ENCODE results near the gene MCU. TPM values are rescaled to one million over a fixed set of nuclear protein-coding genes. Genes with fewer than 3 reads are reported as not detected.

The MCU gene
- total RNA-seq, 1 donor from 2014 or later, result 27.0 TPM

DNA sequence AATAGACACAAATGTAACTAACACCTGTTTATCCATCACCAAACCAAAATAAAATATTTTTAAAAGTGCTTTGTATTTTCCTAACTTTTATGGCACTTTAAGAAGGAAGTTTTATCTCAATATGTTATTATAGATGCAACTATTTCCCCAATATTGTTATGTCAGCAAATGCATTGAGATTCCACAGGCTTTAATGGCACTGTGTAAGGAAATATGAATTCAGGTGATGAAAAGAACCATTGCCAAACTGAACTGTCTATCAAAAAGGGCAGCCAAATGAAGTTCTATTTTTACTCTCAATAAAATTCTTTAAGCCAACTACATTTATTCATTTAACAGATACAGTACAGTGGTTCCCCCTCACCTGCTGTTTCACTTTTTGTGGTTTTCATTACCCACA, 134.4 kb downstream of the MCU start:
- Mint-ChIP-seq H3K27me3 (no peaks in the 10 kb centered on the region), H3K4me3 (no peak overlapping the region), H3K4me1 (ENCODE audit: unreplicated experiment) (peaks cover 10% of the 10 kb centered on the region), H3K36me3 (peaks cover 4% of the 10 kb centered on the region), H3K27ac (no peak overlapping the region), H3K9me3 (peaks cover 7% of the 10 kb centered on the region)
- DNase-seq (ENCODE audit: extremely low spot score, unreplicated experiment), result no peak
- TF ChIP-seq, protein P1, sequence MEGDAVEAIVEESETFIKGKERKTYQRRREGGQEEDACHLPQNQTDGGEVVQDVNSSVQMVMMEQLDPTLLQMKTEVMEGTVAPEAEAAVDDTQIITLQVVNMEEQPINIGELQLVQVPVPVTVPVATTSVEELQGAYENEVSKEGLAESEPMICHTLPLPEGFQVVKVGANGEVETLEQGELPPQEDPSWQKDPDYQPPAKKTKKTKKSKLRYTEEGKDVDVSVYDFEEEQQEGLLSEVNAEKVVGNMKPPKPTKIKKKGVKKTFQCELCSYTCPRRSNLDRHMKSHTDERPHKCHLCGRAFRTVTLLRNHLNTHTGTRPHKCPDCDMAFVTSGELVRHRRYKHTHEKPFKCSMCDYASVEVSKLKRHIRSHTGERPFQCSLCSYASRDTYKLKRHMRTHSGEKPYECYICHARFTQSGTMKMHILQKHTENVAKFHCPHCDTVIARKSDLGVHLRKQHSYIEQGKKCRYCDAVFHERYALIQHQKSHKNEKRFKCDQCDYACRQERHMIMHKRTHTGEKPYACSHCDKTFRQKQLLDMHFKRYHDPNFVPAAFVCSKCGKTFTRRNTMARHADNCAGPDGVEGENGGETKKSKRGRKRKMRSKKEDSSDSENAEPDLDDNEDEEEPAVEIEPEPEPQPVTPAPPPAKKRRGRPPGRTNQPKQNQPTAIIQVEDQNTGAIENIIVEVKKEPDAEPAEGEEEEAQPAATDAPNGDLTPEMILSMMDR (conservative IDR thresholded peaks at IDR 0.05), result no peak

DNA sequence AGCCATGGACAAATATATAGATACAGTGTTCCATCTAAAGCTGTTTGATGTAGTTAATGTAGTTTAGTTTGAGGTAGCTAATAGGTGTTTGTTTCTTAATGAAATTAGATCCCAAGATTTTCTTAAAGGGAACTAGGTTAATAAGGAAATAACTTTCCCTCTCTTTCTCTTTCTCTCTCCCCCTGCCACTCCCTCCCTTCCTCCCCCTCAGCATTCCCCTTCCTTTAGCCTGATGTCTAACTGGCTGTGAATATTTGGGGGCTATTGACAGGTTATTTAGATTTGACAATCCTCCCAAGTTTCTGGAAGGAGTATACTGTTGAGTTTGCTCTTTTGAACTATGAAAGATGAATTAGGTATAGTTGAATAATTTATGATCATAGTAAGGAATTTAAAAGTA, 136.4 kb downstream of the MCU start:
- TF ChIP-seq, protein P1 (conservative IDR thresholded peaks at IDR 0.05), result no peak
- no peaks in the 10 kb centered on the region for H3K27me3 Mint-ChIP-seq
- peaks cover 10% of the 10 kb centered on the region for H3K4me1 Mint-ChIP-seq (ENCODE audit: unreplicated experiment)
- H3K27ac Mint-ChIP-seq, result no peak overlapping the region
- DNase-seq (ENCODE audit: extremely low spot score, unreplicated experiment), result no peak
- H3K36me3 Mint-ChIP-seq, result no peaks in the 10 kb centered on the region
- H3K4me3 Mint-ChIP-seq, result no peak overlapping the region
- H3K9me3 Mint-ChIP-seq, result no peaks in the 10 kb centered on the region

DNA sequence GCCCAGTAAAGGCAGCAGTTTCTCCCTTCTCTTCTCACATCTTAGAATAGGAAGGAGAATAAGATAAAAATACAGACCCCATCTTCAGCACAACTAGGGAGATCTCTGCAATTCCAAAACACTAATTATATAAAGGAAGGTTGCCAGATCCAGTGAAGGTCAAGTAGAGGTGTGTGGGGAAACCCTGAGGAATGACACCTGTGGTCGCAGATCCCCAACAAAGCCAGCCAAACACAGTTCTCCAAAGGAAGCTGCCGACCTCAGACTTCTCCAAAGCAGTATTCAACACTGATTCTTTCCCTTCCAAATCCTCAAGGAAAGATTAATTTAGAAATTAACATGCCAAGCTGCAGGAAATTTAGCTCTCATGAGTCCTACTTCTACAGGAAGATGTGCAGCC, 138.7 kb downstream of the MCU start:
- no peaks in the 10 kb centered on the region for H3K36me3 Mint-ChIP-seq

DNA sequence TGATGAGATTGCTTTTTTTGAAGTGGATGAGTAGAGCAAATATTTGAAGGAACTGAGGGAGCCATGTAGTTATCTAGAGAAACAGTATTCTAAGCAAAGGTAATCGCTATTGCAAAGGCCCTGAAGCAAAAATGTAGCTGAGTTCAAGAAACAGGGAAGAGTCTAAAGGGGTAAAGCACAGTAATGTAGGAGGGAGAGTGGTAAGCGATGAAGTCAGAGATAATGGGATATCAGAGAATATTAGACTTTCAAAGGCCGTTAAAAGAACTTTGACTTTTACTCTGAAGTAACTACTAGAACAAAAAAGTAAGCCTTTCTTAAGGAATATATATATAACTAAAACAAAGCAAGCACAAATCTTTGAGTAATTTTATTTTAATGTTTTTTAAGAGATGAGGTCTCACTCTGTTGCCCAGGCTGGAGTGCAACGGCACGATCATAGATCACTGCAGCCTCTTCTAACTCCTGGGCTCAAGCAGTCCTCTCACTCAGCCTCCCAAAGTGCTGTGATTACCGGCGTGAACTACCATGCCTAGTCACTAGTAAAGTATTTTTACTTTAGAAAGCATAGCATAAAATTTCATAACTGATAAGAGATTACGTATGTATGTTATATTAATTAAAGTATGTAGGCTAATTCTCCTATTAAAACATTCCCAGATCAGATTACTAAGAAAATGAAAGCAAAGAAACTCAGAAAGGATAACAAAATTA, 139.9 kb downstream of the MCU start:
- DNase-seq (ENCODE audit: extremely low spot score, unreplicated experiment), result no peak
- peaks cover 10% of the 10 kb centered on the region for H3K4me1 Mint-ChIP-seq (ENCODE audit: unreplicated experiment)
- H3K27ac Mint-ChIP-seq, result no peak overlapping the region
- no peaks in the 10 kb centered on the region for H3K27me3 Mint-ChIP-seq
- no peaks in the 10 kb centered on the region for H3K9me3 Mint-ChIP-seq
- TF ChIP-seq, protein P1 (conservative IDR thresholded peaks at IDR 0.05), result no peak
- no peak overlapping the region for H3K4me3 Mint-ChIP-seq
- H3K36me3 Mint-ChIP-seq, result no peaks in the 10 kb centered on the region

More for the DNA sequence above, 138.7 kb downstream of the MCU start:
- Mint-ChIP-seq H3K9me3 (no peaks in the 10 kb centered on the region), H3K4me1 (ENCODE audit: unreplicated experiment) (peaks cover 10% of the 10 kb centered on the region), H3K27me3 (no peaks in the 10 kb centered on the region), H3K27ac (no peak overlapping the region), H3K4me3 (no peak overlapping the region)
- DNase-seq (ENCODE audit: extremely low spot score, unreplicated experiment), result no peak
- TF ChIP-seq, protein P1 (conservative IDR thresholded peaks at IDR 0.05), result no peak

DNA sequence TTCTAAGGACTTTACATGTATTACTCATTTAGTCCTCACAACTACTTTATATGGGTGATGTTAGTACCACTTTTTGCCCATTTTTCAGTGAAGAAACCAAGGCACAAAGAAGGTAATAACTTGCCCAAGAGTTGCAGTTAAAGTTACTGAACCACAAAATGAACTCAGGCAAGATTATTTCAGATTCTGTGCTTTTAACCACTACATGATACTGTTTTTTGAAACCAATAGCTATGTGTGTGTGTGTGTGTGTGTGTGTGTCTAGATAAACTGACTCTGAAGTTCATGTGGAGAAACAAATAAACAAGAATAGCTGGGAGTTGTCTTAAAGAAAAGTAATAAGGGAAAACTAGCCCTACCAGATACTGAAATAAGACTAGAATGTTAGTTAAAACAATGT, 140.8 kb downstream of the MCU start:
- no peaks in the 10 kb centered on the region for H3K36me3 Mint-ChIP-seq
- no peaks in the 10 kb centered on the region for H3K27me3 Mint-ChIP-seq
- no peak overlapping the region for H3K27ac Mint-ChIP-seq
- TF ChIP-seq, protein P1 (conservative IDR thresholded peaks at IDR 0.05), result no peak
- no peak for DNase-seq (ENCODE audit: extremely low spot score, unreplicated experiment)
- no peak overlapping the region for H3K4me3 Mint-ChIP-seq
- peaks cover 10% of the 10 kb centered on the region for H3K4me1 Mint-ChIP-seq (ENCODE audit: unreplicated experiment)
- no peaks in the 10 kb centered on the region for H3K9me3 Mint-ChIP-seq

Data from type B pancreatic cell (in vitro differentiated cells).